ENCODE results near the gene MYOZ1. TPM values are rescaled to one million over a fixed set of nuclear protein-coding genes. Genes with fewer than 3 reads are reported as not detected.
"Not testable (repeated sequence)": the region's sequence is repeated elsewhere in the genome, so short reads cannot be mapped to it uniquely, and the experiment has no call there.

The MYOZ1 gene
- total RNA-seq, 2 donors from 2014 or later, result 2.1 to 13.1 TPM

GRCh38 chr10:73625004-73625883 lies 16.0 kb downstream of the MYOZ1 start:
- DNase-seq (peak; percentile 33), ATAC-seq (peak; percentile 66 to 80)
- intact Hi-C loops (cut with DNase I), result no loop called here

- DNase-seq (no peak), ATAC-seq (no peak)
- intact Hi-C loops (cut with DNase I), result no loop called here
Measured at GRCh38 chr10:73623056-73623455, 18.2 kb downstream of the MYOZ1 start.

- intact Hi-C loops (cut with DNase I); ATAC-seq: not testable (repeated sequence)
Measured at GRCh38 chr10:73620974-73621373, 20.3 kb downstream of the MYOZ1 start.

GRCh38 chr10:73617143-73617542 lies 24.1 kb downstream of the MYOZ1 start:
- intact Hi-C loops (cut with DNase I); ATAC-seq; DNase-seq: not testable (repeated sequence)

More at GRCh38 chr10:73620974-73621373, 20.3 kb downstream of the MYOZ1 start:
- DNase-seq, result not testable (repeated sequence)

GRCh38 chr10:73614720-73615119 lies 26.6 kb downstream of the MYOZ1 start:
- ATAC-seq (no peak), DNase-seq (no peak)
- intact Hi-C loops (cut with DNase I), result no loop called here

- intact Hi-C loops (cut with DNase I), result no loop called here
- no peak for ATAC-seq
- no peak for DNase-seq
Measured at GRCh38 chr10:73609116-73609515, 32.2 kb downstream of the MYOZ1 start.

GRCh38 chr10:73601486-73601921 lies 39.8 kb downstream of the MYOZ1 start:
- no peak for DNase-seq
- intact Hi-C loops (cut with DNase I), result no loop called here
- ATAC-seq, result no peak

GRCh38 chr10:73597346-73597745 lies 43.9 kb downstream of the MYOZ1 start:
- no peak for ATAC-seq
- no peak for DNase-seq
- intact Hi-C loops (cut with DNase I), result no loop called here

GRCh38 chr10:73593812-73594211 lies 47.5 kb downstream of the MYOZ1 start:
- DNase-seq (no peak), ATAC-seq (no peak)
- intact Hi-C loops (cut with DNase I), result no loop called here

GRCh38 chr10:73593110-73593509 lies 48.2 kb downstream of the MYOZ1 start:
- intact Hi-C loops (cut with DNase I), result no loop called here

GRCh38 chr10:73591935-73592699 lies 49.2 kb downstream of the MYOZ1 start:
- DNase-seq, result peak; percentile 51
- intact Hi-C loops (cut with DNase I), result no loop called here
- ATAC-seq, result peak; percentile 69 to 77

More at GRCh38 chr10:73593110-73593509, 48.2 kb downstream of the MYOZ1 start:
- DNase-seq, result no peak
- ATAC-seq, result no peak

- DNase-seq, result no peak
- intact Hi-C loops (cut with DNase I), result no loop called here
- peak; percentile 48 to 71 for ATAC-seq
Measured at GRCh38 chr10:73590881-73591799, 50.1 kb downstream of the MYOZ1 start, which contains the start of gene USP54. USP54 (minus strand) TSS chr10:73591342; CDS start chr10:73575658, 15,684 bp downstream.

- DNase-seq (no peak), ATAC-seq (peak in 1 of 2 donors; percentile 81)
- intact Hi-C loops (cut with DNase I), result no loop called here
Measured at GRCh38 chr10:73589563-73590126, 51.6 kb downstream of the MYOZ1 start.

GRCh38 chr10:73588656-73589055 lies 52.6 kb downstream of the MYOZ1 start:
- ATAC-seq (peak in 1 of 2 donors; percentile 65), DNase-seq (no peak)
- intact Hi-C loops (cut with DNase I), result no loop called here

- ATAC-seq (peak; percentile 59 to 69), DNase-seq (no peak)
- intact Hi-C loops (cut with DNase I), result no loop called here
Measured at GRCh38 chr10:73586583-73586984, 54.7 kb downstream of the MYOZ1 start.

- ATAC-seq (no peak), DNase-seq (no peak)
- intact Hi-C loops (cut with DNase I), result no loop called here
Measured at GRCh38 chr10:73585327-73585726, 55.9 kb downstream of the MYOZ1 start.

GRCh38 chr10:73584737-73585136 lies 56.5 kb downstream of the MYOZ1 start:
- DNase-seq, result no peak
- intact Hi-C loops (cut with DNase I), result no loop called here
- no peak for ATAC-seq

- DNase-seq (no peak), ATAC-seq (no peak)
- intact Hi-C loops (cut with DNase I), result no loop called here
Measured at GRCh38 chr10:73581918-73582317, 59.4 kb downstream of the MYOZ1 start.
